PFSK-1 (cell line): ENCODE measurements around the gene SLC2A13.

Experiments used
- FOXP2 ChIP-seq: optimal IDR thresholded peaks from 2 replicates; pipeline ENCODE3; 2011; ENCODE audit warnings: borderline replicate concordance, control low read depth, inconsistent platforms; ENCODE audit not compliant: insufficient read depth; ENCODE audit errors: extremely low read length, extremely low read depth
- POLR2AphosphoS5 ChIP-seq: IDR thresholded peaks from 2 replicates; pipeline ENCODE4 v1.6.1; 2012; ENCODE audit warnings: low read depth, mild to moderate bottlenecking, control low read depth, low read length, moderate library complexity
- REST ChIP-seq, 2 experiments: IDR thresholded peaks; 2 replicates each; pipeline versions ENCODE4 v1.6.1 to v1.8.0; 2011 to 2012; ENCODE audit warnings: low read depth in 2 of 2, low read length in 2 of 2, control low read depth in 1 of 2, inconsistent platforms in 1 of 2, mild to moderate bottlenecking in 1 of 2, moderate library complexity in 1 of 2; ENCODE audit not compliant: insufficient read depth in 1 of 2
- SIN3A ChIP-seq: IDR thresholded peaks from 2 replicates; pipeline ENCODE4 v1.6.1; 2012; ENCODE audit warnings: mild to moderate bottlenecking, low read length, moderate library complexity, borderline replicate concordance; ENCODE audit not compliant: insufficient read depth
- TAF1 ChIP-seq: IDR thresholded peaks from 2 replicates; pipeline ENCODE4 v1.6.1; 2012; ENCODE audit warnings: low read length, control low read depth, borderline replicate concordance; ENCODE audit not compliant: insufficient read depth

Gene SLC2A13

GRCh38 chr12:39835517-39836489, 270.1 kb downstream of the SLC2A13 start:
- TF ChIP-seq FOXP2 (no peak), POLR2AphosphoS5 (no peak), REST (IDR thresholded peaks at IDR 0.05; ENCODE audit: insufficient read depth in 1 of 2, low read depth in 2 of 2, low read length in 2 of 2) (no peak), TAF1 (no peak), SIN3A (no peak)

GRCh38 chr12:39831587-39832315, 274.1 kb downstream of the SLC2A13 start:
- no peak for TF ChIP-seq SIN3A
- TF ChIP-seq FOXP2, result no peak
- no peak for TF ChIP-seq TAF1
- TF ChIP-seq POLR2AphosphoS5, result no peak
- no peak for TF ChIP-seq REST (IDR thresholded peaks at IDR 0.05; ENCODE audit: insufficient read depth in 1 of 2, low read depth in 2 of 2, low read length in 2 of 2)

GRCh38 chr12:39830852-39831520, 274.9 kb downstream of the SLC2A13 start:
- TF ChIP-seq SIN3A (no peak), TAF1 (no peak), FOXP2 (no peak), REST (IDR thresholded peaks at IDR 0.05; ENCODE audit: insufficient read depth in 1 of 2, low read depth in 2 of 2, low read length in 2 of 2) (no peak), POLR2AphosphoS5 (no peak)

- TF ChIP-seq REST (IDR thresholded peaks at IDR 0.05; ENCODE audit: insufficient read depth in 1 of 2, low read depth in 2 of 2, low read length in 2 of 2), result no peak
- TF ChIP-seq FOXP2, result no peak
- no peak for TF ChIP-seq POLR2AphosphoS5
- TF ChIP-seq SIN3A, result no peak
- TF ChIP-seq TAF1, result no peak
These were observed 275.7 kb downstream of the SLC2A13 start for GRCh38 chr12:39830171-39830570.
